Stimulated activated CD4-positive, alpha-beta T cell treated with anti-CD3 and anti-CD28 coated beads, Interleukin-1b, Interleukin-23, amount 100 ng/mL, for 24 hours (primary cell): ENCODE results near the gene FAHD2A.
"Not testable (repeated sequence)": the region's sequence is repeated elsewhere in the genome, so short reads cannot be mapped to it uniquely, and the experiment has no call there.

Experiments
- DNase-seq, 4 experiments: peaks; one replicate each; pipeline ENCODE4 v3.0.0-alpha.2; 2020; ENCODE audit warnings: low read depth in 4 of 4, low spot score in 1 of 4

The FAHD2A gene

GRCh38 chr2:95389245-95390119 lies 13.0 kb upstream of the FAHD2A start:
- DNase-seq: peak in 2 of 4 experiments; percentile 34 to 39

- DNase-seq: no peak
These were observed 12.1 kb upstream of the FAHD2A start for GRCh38 chr2:95390272-95390880.

- DNase-seq: no peak
These were observed 11.6 kb upstream of the FAHD2A start for GRCh38 chr2:95390881-95391321.

- DNase-seq: no peak
These were observed 10.7 kb upstream of the FAHD2A start for GRCh38 chr2:95391641-95392310.

- DNase-seq: no peak
These were observed 10.2 kb upstream of the FAHD2A start for GRCh38 chr2:95392320-95392719.

- DNase-seq: no peak
These were observed 9.6 kb upstream of the FAHD2A start for GRCh38 chr2:95392730-95393455.

- no peak for DNase-seq
These were observed 8.6 kb upstream of the FAHD2A start for GRCh38 chr2:95393901-95394300.

- DNase-seq: no peak
These were observed 3.4 kb upstream of the FAHD2A start for GRCh38 chr2:95399061-95399460.

GRCh38 chr2:95401480-95401879 lies 1.0 kb upstream of the FAHD2A start:
- DNase-seq: no peak

GRCh38 chr2:95402004-95402369 lies 521 bp upstream of the FAHD2A start:
- DNase-seq: not testable (repeated sequence)

- DNase-seq: peak in 1 of 4 experiments; percentile 19
These were observed 755 bp downstream of the FAHD2A start for GRCh38 chr2:95403204-95403721.

GRCh38 chr2:95403824-95404223 lies 1.3 kb downstream of the FAHD2A start:
- not testable (repeated sequence) for DNase-seq

GRCh38 chr2:95404676-95405075 lies 2.2 kb downstream of the FAHD2A start:
- DNase-seq: not testable (repeated sequence)

GRCh38 chr2:95411239-95411638 lies 8.7 kb downstream of the FAHD2A start:
- not testable (repeated sequence) for DNase-seq

GRCh38 chr2:95414015-95414594 lies 11.6 kb downstream of the FAHD2A start:
- DNase-seq: peak; percentile 27 to 57 (median 42)

GRCh38 chr2:95415138-95415537 lies 12.6 kb downstream of the FAHD2A start:
- DNase-seq: not testable (repeated sequence)

- not testable (repeated sequence) for DNase-seq
These were observed 13.1 kb downstream of the FAHD2A start for GRCh38 chr2:95415561-95415960.

GRCh38 chr2:95427196-95427867 lies 24.8 kb downstream of the FAHD2A start:
- not testable (repeated sequence) for DNase-seq

- DNase-seq: not testable (repeated sequence)
These were observed 27.4 kb downstream of the FAHD2A start for GRCh38 chr2:95429748-95430467.
